ENCODE results near the gene TCF19.

The TCF19 gene

GRCh38 chr6:31158140-31158862, at the start of gene TCF19:
Gene TCF19 (plus strand): TSS chr6:31158589. CDS start chr6:31159470, 881 bp downstream.
- DNase-seq (ENCODE audit: insufficient read length, low spot score): peak; percentile 99
- FAIRE-seq: peak; percentile 97

DNA sequence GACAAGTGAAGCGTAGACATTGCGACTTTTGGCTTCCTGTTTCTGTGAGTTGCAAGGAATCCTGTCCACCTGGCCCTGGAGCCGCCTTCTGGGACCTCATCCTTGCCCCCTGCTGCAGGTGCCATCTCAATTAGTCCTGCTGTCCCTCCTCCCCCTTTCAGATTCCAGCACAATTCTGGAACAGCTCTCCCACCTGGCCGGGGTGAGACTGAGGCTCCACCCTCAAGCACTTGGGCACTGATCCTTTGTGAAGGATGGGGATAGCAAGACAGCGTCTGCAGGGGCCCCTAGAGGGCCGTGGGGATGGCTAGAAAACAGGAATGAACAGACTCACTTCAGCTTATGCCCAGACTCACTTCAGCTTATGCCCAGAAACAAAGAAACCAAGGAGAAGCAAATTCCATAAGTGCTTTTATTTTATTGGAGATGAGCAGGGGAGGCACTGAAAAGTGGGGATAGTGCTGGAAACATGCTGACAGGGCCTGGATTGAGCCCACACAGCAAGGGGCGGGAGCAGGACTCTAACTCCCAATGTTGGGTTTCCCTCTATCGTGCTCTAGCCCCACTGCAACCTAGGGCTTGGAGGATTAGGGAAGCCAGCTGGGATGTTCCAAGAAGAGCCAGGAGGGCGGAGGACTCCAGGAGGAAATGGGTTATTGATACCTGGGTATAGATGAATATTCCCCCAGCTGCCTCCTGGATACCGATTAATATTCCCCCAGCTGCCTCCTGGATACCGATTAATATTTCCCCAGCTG, 47.4 kb upstream of the TCF19 start:
- FAIRE-seq (no peak), DNase-seq (ENCODE audit: insufficient read length, low spot score) (no peak)

GRCh38 chr6:31111712-31112111, 46.7 kb upstream of the TCF19 start:
- FAIRE-seq (no peak), DNase-seq (ENCODE audit: insufficient read length, low spot score) (no peak)

DNA sequence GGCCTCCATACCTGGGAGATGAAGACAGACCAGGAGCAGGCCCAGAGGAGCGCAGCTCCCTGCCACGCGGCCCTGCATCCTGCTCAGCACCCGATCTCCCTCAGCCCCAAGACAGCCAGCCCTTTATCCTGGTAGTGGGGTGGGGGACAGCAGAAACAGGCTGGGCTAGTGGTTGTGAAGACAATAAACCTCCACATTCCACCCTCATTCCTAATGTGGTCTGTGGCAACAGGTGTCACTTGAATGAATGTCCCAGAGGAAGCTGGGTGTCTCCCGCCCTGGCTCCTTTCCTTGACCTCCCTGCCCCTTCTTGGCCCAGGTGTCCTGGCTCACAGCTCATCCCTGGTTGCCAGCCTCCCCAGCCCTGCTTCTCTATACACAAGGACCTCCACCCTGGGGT, 45.9 kb upstream of the TCF19 start, which contains the start of gene C6orf15:
Gene C6orf15, minus strand, starts transcription at position 98 of the 400 bp plus-strand sequence. Its CDS starts 20 bp downstream, at position 78.
- no peak for FAIRE-seq
- DNase-seq (ENCODE audit: insufficient read length, low spot score): no peak

DNA sequence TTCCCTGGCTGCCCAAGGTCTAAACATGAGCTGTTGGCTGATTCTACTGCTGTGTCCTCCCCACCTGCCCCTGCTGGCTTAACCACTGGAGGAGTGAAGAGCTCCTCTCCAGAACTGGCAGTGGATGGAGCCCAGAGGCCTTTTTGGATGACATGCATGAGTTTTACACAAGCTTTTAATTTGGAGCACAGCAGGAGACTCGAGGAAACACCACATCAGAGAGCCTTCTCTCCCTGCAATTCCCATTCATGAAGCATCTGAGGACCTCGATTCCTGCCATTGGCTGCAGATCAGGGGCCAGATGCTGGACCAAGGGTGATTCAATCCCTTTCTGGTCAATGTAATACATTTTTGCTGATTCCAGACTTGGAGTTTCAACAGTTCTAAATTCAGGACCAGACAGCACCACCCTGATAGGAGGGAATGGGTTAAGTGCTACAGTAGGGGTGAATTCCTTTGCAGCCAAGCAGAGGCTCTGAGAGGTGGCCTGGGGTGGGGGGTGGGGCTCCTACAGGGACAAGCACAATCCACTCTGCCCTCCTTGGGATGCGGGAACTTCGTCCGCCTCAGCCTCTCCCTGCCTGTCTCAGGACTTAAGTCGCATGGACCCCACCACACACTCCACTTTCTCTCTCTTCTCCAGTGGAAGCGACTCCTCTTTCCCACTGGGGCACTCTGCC, 44.4 kb upstream of the TCF19 start:
- FAIRE-seq: no peak
- DNase-seq (ENCODE audit: insufficient read length, low spot score): peak; percentile 32

- DNase-seq (ENCODE audit: insufficient read length, low spot score) (peak; percentile 92), FAIRE-seq (peak; percentile 98)
These were observed 43.9 kb upstream of the TCF19 start, which contains the start of gene PSORS1C1 for GRCh38 chr6:31114541-31114878. Gene PSORS1C1 (plus strand): TSS chr6:31114800. CDS start chr6:31129633, 14,833 bp downstream.

- FAIRE-seq: no peak
- DNase-seq (ENCODE audit: insufficient read length, low spot score): peak; percentile 35
These were observed 43.2 kb upstream of the TCF19 start for GRCh38 chr6:31114970-31115849.

- FAIRE-seq: peak; percentile 71
These were observed 42.3 kb upstream of the TCF19 start for GRCh38 chr6:31115941-31116560.

DNA sequence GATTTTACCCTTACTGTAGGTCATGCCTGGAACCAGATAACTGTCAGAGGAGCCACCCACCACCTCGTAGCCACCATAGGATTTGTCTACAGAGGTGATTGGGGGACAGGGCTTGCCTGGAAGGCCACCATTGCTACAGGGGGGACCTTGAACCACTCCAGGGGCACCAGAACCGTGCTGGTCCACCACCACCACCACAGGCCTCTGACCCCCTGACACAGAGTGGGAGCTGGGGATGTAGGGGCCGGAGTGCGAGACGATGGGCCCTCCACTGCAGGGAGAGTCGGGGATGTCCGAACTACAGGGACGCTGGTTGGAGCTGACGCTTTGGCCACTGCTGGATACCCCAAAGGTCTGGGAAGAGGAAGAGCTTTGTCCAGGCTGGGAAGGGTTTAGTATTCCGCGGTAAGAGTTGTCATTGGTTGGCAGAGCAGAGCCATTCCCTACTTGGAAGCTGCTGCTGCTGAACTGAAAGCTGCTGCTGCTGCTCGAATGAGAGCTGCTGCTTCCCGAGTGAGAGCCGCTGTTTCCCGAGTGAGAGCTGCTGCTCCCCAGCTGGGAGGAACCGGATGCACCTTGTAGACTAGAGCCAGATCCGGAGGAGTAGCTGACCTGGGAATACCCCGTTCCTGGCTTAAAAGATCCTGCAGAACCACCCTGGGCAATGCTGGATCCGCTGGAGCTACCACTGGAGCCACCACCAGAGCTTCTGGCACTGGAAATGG, 41.6 kb upstream of the TCF19 start:
- FAIRE-seq (no peak), DNase-seq (ENCODE audit: insufficient read length, low spot score) (no peak)

More at GRCh38 chr6:31115941-31116560, 42.3 kb upstream of the TCF19 start:
- no peak for DNase-seq (ENCODE audit: insufficient read length, low spot score)

DNA sequence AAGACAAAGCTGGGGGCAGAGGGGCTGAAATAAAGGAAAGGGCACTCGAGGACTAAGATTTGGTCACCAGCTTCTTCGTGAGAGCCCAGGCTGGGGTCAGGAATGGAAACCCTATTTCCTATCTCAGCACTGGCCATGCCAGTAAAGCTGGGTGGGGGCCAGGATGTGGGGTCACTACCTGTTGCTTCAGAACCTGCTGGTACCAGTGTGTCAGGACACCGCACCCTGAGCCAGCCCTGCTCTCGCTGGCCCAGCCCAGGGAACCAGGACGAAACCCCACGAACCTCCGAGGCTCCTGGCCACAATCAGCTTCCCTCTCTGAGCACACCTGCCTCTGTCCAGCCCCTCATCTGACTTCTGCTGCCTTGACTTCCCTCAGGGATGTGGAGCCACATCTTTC, 40.2 kb upstream of the TCF19 start:
- DNase-seq (ENCODE audit: insufficient read length, low spot score): no peak
- no peak for FAIRE-seq

- DNase-seq (ENCODE audit: insufficient read length, low spot score) (no peak), FAIRE-seq (no peak)
These were observed 38.1 kb upstream of the TCF19 start, which contains the start of gene CDSN for GRCh38 chr6:31120151-31120915. Gene CDSN (minus strand): TSS chr6:31120446. CDS start chr6:31120419, 27 bp downstream.

- FAIRE-seq (no peak), DNase-seq (ENCODE audit: insufficient read length, low spot score) (no peak)
These were observed 37.1 kb upstream of the TCF19 start for GRCh38 chr6:31121131-31121790.

- DNase-seq (ENCODE audit: insufficient read length, low spot score) (peak; percentile 92), FAIRE-seq (peak; percentile 97)
These were observed 35.3 kb upstream of the TCF19 start for GRCh38 chr6:31122791-31123706.

GRCh38 chr6:31125162-31125561, 33.2 kb upstream of the TCF19 start:
- DNase-seq (ENCODE audit: insufficient read length, low spot score) (no peak), FAIRE-seq (no peak)

- FAIRE-seq (no peak), DNase-seq (ENCODE audit: insufficient read length, low spot score) (no peak)
These were observed 32.6 kb upstream of the TCF19 start for GRCh38 chr6:31125586-31126363.
